ENCODE measurements around the gene AGFG2.
A peak's percentile ranks its signal among the peaks of the same experiment; 100 is the strongest.
"Not testable (repeated sequence)": the region's sequence is repeated elsewhere in the genome, so short reads cannot be mapped to it uniquely, and the experiment has no call there.

The AGFG2 gene

GRCh38 chr7:100538654-100539435 lies at the start of gene AGFG2:
AGFG2 (plus strand) TSS chr7:100539203; CDS start chr7:100539347, 144 bp downstream.
- peak; percentile 100 for DNase-seq (ENCODE audit: low spot score)

- peak; percentile 95 for DNase-seq (ENCODE audit: low spot score)
These were observed 49.2 kb upstream of the AGFG2 start for GRCh38 chr7:100489824-100490223.

GRCh38 chr7:100490483-100491191 lies 48.4 kb upstream of the AGFG2 start:
- DNase-seq (ENCODE audit: low spot score): no peak

GRCh38 chr7:100491192-100491578 lies 47.8 kb upstream of the AGFG2 start:
- DNase-seq (ENCODE audit: low spot score): no peak

- DNase-seq (ENCODE audit: low spot score): no peak
These were observed 46.1 kb upstream of the AGFG2 start for GRCh38 chr7:100492738-100493475.

GRCh38 chr7:100493476-100494264 lies 45.3 kb upstream of the AGFG2 start:
- no peak for DNase-seq (ENCODE audit: low spot score)

- no peak for DNase-seq (ENCODE audit: low spot score)
These were observed 42.5 kb upstream of the AGFG2 start for GRCh38 chr7:100496509-100496908.

- DNase-seq (ENCODE audit: low spot score): not testable (repeated sequence)
These were observed 38.3 kb upstream of the AGFG2 start for GRCh38 chr7:100500743-100501142.

- DNase-seq (ENCODE audit: low spot score): not testable (repeated sequence)
These were observed 35.0 kb upstream of the AGFG2 start for GRCh38 chr7:100504031-100504430.

GRCh38 chr7:100504887-100505611 lies 34.0 kb upstream of the AGFG2 start:
- DNase-seq (ENCODE audit: low spot score): no peak

- DNase-seq (ENCODE audit: low spot score): no peak
These were observed 32.6 kb upstream of the AGFG2 start for GRCh38 chr7:100506356-100506923.

- DNase-seq (ENCODE audit: low spot score): peak; percentile 66
These were observed 29.8 kb upstream of the AGFG2 start for GRCh38 chr7:100509231-100509630.

GRCh38 chr7:100510437-100511239 lies 28.4 kb upstream of the AGFG2 start:
- no peak for DNase-seq (ENCODE audit: low spot score)

GRCh38 chr7:100513212-100513810 lies 25.7 kb upstream of the AGFG2 start:
- no peak for DNase-seq (ENCODE audit: low spot score)

- DNase-seq (ENCODE audit: low spot score): peak; percentile 72
These were observed 23.9 kb upstream of the AGFG2 start for GRCh38 chr7:100515072-100515532.

- peak; percentile 90 for DNase-seq (ENCODE audit: low spot score)
These were observed 22.7 kb upstream of the AGFG2 start for GRCh38 chr7:100516135-100516812.

GRCh38 chr7:100517305-100517704 lies 21.7 kb upstream of the AGFG2 start:
- no peak for DNase-seq (ENCODE audit: low spot score)

- no peak for DNase-seq (ENCODE audit: low spot score)
These were observed 19.4 kb upstream of the AGFG2 start for GRCh38 chr7:100519580-100519979.

- no peak for DNase-seq (ENCODE audit: low spot score)
These were observed 18.9 kb upstream of the AGFG2 start for GRCh38 chr7:100520138-100520537.
